Neural crest cell (in vitro differentiated cells): ENCODE data around the gene GNG7. TPM values are rescaled to one million over a fixed set of nuclear protein-coding genes. Genes with fewer than 3 reads are reported as not detected.

Experiments used
- DNase-seq: peaks from one replicate; pipeline ENCODE4 v3.0.0; 2021; ENCODE audit warnings: low read depth, mixed read lengths, low spot score
- H3K27ac Mint-ChIP-seq: one replicate; pipeline ENCODE4 v1.8.0; 2021; ENCODE audit warnings: mild to moderate bottlenecking, mixed read lengths; ENCODE audit not compliant: unreplicated experiment
- H3K27me3 Mint-ChIP-seq: 2 replicates; pipeline ENCODE4 v1.8.0; 2021; ENCODE audit warnings: low read depth, mild to moderate bottlenecking, mixed read lengths
- H3K36me3 Mint-ChIP-seq: 2 replicates; pipeline ENCODE4 v1.8.0; 2021; ENCODE audit warnings: low read depth, mild to moderate bottlenecking, mixed read lengths
- H3K4me1 Mint-ChIP-seq: 2 replicates; pipeline ENCODE4 v1.8.0; 2021; ENCODE audit warnings: mixed read lengths
- H3K4me3 Mint-ChIP-seq: one replicate; pipeline ENCODE4 v1.8.0; 2021; ENCODE audit warnings: mild to moderate bottlenecking, mixed read lengths
- H3K9me3 Mint-ChIP-seq: 2 replicates; pipeline ENCODE4 v1.8.0; 2021; ENCODE audit warnings: mixed read lengths
- long read RNA-seq: library from polyadenylated mRNA; unstranded; transcript quantifications from one replicate; pipeline ENCODE4 v2.0.0, GENCODE V29; 2020
- total RNA-seq: library from RNA; stranded (reverse); gene quantifications from 2 replicates; pipeline ENCODE4 v1.2.1, GENCODE V29; 2021
- TF ChIP-seq, protein P1 (sequence below): fragments of 200-600 bp; sonication (generic); conservative IDR thresholded peaks from 2 replicates; pipeline ENCODE4 v1.5.0; 2021; ENCODE audit warnings: antibody characterized with exemption, mild to moderate bottlenecking

The GNG7 gene
- 13.9 and 15.1 TPM in 2 replicates for total RNA-seq
- long read RNA-seq, full-length matches to known transcripts = 1 of 2 reads
- long read RNA-seq, partial matches to known transcripts = 1 of 2 reads
- long read RNA-seq, other reads (novel, unspliced or antisense) = 0 of 2 reads

DNA sequence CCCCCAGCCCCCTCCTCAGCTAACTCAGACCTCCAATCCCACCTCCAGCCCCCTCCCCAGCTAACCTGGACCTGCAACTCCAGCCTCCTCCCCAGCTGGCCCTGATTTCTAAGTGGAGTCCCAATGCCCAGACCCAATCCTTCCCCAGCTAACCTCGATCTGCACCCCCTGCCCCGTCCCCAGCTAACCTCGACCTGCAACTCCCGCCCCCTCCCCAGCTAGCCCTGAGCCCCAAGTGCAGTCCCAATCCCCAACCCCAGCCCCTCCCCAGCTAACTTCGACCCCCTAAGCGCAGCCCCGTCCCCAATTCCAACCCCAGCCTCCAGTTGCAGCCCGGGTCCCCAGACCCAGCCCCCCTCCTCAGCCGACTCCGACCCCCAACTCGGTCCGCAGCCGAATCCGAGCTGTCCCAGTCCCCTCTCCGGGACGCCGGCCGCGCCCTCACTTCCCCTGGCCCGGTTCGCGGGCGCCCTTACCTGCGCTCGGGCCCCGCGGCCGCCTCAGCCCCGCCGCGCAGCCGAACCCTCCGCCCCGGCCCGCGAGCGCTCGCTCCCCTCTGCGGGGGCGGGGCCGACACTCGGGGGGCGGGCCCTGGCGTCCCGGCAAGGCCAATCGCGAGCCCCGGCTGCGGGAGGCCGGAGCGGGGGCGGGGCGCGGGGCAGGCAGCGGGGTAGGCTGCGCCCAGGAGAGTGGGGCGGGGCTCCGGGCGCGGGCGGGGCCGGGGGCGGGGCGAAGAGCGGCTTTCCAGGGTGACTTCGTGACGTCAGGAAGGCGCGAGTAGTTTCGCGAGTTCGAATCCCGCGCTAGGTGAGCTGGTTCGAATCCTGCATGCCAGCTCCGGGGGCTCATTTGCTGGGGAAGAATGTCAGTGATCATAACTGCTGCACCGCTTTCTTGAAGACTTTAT, at the start of gene GNG7:
TSS of gene GNG7 (minus strand) at position 525 of the 907 bp plus-strand sequence. CDS start 182,006 bp downstream, outside the sequence.
- peak; percentile 91 for DNase-seq
- Mint-ChIP-seq H3K9me3 (no peaks in the 10 kb centered on the region), H3K4me1 (peaks cover 23% of the 10 kb centered on the region), H3K36me3 (no peaks in the 10 kb centered on the region), H3K27ac (peak within 1 kb of the TSS; percentile 35), H3K27me3 (peaks cover 41% of the 10 kb centered on the region), H3K4me3 (peak within 1 kb of the TSS; percentile 69)
- TF ChIP-seq, protein P1, sequence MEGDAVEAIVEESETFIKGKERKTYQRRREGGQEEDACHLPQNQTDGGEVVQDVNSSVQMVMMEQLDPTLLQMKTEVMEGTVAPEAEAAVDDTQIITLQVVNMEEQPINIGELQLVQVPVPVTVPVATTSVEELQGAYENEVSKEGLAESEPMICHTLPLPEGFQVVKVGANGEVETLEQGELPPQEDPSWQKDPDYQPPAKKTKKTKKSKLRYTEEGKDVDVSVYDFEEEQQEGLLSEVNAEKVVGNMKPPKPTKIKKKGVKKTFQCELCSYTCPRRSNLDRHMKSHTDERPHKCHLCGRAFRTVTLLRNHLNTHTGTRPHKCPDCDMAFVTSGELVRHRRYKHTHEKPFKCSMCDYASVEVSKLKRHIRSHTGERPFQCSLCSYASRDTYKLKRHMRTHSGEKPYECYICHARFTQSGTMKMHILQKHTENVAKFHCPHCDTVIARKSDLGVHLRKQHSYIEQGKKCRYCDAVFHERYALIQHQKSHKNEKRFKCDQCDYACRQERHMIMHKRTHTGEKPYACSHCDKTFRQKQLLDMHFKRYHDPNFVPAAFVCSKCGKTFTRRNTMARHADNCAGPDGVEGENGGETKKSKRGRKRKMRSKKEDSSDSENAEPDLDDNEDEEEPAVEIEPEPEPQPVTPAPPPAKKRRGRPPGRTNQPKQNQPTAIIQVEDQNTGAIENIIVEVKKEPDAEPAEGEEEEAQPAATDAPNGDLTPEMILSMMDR = no peak

DNA sequence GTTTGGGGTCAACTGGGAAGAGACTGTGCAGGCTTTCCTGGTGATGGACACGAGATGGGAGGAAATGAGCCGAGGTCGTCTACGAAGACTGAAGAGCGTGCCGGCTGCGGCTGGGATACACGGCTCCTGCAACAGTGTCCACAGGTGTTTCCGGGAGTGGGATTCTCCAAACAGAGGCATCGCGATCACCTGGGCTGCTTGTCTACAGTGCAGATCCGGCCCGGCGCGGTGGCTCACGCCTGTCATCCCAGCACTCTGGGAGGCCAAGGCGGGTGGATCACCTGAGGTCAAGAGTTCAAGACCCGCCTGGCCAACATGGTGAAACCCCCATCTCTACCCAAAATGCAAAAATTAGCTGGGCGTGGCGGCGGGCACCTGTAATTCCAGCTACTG, 48.9 kb upstream of the GNG7 start:
- Mint-ChIP-seq H3K4me3 (no peak overlapping the region), H3K36me3 (no peaks in the 10 kb centered on the region), H3K27me3 (peaks cover 13% of the 10 kb centered on the region), H3K9me3 (no peaks in the 10 kb centered on the region), H3K27ac (no peak overlapping the region), H3K4me1 (no peaks in the 10 kb centered on the region)
- DNase-seq = no peak
- TF ChIP-seq, protein P1 = no peak

DNA sequence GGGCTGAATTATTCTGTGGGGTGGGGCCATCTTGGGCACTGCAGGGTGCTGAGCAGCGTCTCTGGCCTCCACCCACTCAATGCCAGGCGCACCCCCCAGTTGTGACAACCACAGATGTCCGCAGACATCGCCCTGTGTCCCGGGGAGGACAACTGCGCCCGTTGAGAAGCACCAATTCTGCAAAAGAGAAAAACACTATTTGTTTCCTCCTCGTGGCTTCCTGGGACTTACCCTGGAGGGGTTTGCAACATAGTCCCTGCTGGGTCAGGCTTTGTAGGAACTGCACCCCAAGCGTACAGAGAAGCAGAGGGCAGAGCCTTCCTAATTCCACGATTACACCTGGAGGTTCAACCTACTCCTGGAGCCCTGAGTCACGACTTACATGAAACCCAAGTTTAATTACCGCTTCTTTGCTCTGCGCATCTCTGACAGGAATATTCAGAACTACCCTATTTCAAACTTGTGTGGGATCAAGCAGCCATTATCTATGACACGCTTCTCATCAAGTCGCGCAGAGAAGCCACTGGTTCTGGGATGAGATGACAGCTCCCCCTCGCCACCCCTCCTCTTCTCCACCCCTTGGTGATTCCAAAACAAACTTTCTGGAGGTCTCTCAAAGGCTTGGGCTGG, 48.4 kb upstream of the GNG7 start:
- Mint-ChIP-seq H3K27ac (no peak overlapping the region), H3K27me3 (peaks cover 16% of the 10 kb centered on the region), H3K9me3 (no peaks in the 10 kb centered on the region), H3K36me3 (no peaks in the 10 kb centered on the region), H3K4me3 (no peak overlapping the region), H3K4me1 (no peaks in the 10 kb centered on the region)
- TF ChIP-seq, protein P1 = no peak
- no peak for DNase-seq

DNA sequence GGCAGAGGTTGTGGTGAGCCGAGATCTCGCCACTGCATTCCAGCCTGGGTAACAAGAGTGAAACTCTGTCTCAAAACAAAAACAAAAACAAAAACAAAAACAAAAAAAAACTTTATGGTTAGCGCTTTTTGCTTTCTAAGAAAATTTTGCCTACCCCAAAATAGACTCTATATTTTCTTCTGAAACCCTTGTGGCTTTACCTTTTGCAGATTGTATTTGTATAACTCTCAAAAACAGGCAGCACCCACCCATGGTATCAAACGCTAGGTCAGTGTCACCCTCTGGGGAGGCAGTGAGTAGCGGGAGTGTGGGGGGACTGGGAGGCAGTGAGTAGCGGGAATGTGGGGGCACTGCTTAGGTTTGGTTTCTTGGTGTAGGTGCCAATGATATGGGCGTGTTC, 44.9 kb upstream of the GNG7 start:
- Mint-ChIP-seq H3K27ac (no peak overlapping the region), H3K4me3 (no peak overlapping the region), H3K4me1 (no peaks in the 10 kb centered on the region), H3K27me3 (peaks cover 44% of the 10 kb centered on the region), H3K9me3 (no peaks in the 10 kb centered on the region), H3K36me3 (no peaks in the 10 kb centered on the region)
- TF ChIP-seq, protein P1 = no peak
- DNase-seq = no peak

DNA sequence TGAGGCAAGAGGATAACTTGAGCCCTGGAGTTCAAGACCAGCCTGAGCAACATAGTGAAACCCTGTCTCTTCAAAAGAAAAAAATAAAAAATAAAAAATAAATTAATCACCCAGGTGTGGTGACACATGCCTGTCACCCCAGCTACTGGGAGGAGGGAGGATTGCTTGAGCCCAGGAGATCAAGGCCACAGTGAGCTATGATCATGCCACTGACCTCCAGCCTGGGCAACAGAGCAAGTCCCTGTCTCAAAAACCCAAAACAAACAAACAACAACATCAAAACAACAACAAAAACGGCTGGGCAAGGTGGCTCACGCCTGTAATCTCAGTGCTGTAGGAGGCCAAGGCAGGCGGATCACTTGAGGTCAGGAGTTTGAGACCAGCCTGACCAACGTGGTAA, 41.6 kb upstream of the GNG7 start:
- Mint-ChIP-seq H3K4me3 (no peak overlapping the region), H3K27me3 (peaks cover 58% of the 10 kb centered on the region), H3K36me3 (no peaks in the 10 kb centered on the region), H3K4me1 (peaks cover 8% of the 10 kb centered on the region), H3K27ac (no peak overlapping the region), H3K9me3 (no peaks in the 10 kb centered on the region)
- no peak for DNase-seq
- TF ChIP-seq, protein P1 = no peak
